Erythroblast (primary cell): ENCODE measurements around the gene TAF5L.

Experiments used
- GATA1 ChIP-seq: IDR thresholded peaks from 2 replicates; pipeline ENCODE4 v1.6.1; 2011; ENCODE audit warnings: low read depth, mild to moderate bottlenecking, control low read depth, low read length, moderate library complexity
- POLR2A ChIP-seq: IDR thresholded peaks from 2 replicates; pipeline ENCODE4 v1.6.1; 2011; ENCODE audit warnings: mild to moderate bottlenecking, low read length

DNA sequence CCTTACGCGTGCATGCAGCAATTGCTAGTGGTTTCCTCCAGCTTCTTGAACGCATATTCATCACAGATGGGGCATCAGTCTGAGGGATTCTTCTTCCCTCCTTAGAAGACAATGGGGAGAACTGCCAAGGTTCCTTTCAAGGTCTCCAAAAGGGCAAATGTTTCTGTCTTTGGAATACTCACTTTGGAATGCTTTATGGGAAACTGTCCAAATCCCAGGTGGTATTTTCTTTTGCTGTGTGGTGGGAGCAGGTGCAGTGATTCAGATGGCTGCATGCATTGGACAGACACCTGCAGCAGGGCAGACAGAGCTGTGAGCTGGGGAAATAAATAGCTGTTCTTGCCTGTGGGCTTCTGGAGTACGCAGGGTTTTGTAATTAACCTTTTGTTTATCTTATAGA lies 40.7 kb upstream of the TAF5L start:
- TF ChIP-seq POLR2A: no peak
- no peak for TF ChIP-seq GATA1
